ENCODE results near the gene PKHD1. TPM values are rescaled to one million over a fixed set of nuclear protein-coding genes. Genes with fewer than 3 reads are reported as not detected.

Gene PKHD1
- total RNA-seq, 1 experiment from 2014 or later = 0.09 TPM

GRCh38 chr6:51953246-51953645 is 134.2 kb downstream of the PKHD1 start:
- Histone ChIP-seq H2AK5ac (ENCODE audit: insufficient read length, low read length) (no peak overlapping the region), H4K91ac (ENCODE audit: insufficient read length, low read depth, low read length) (no peak overlapping the region), H3T11ph (ENCODE audit: low read length) (no peak overlapping the region), H3K27me3 (ENCODE audit: insufficient read depth, low read length) (no peaks in the 10 kb centered on the region), H3K4me2 (ENCODE audit: insufficient read depth, insufficient read length, low read length) (no peak overlapping the region), H2BK20ac (ENCODE audit: low read depth, low read length, poor library complexity, severe bottlenecking) (no peak overlapping the region), H2BK12ac (ENCODE audit: insufficient read length, low read depth, low read length) (no peak overlapping the region), H2BK15ac (ENCODE audit: low read depth, low read length) (no peak overlapping the region), H3K18ac (ENCODE audit: insufficient read length, low read depth, low read length) (no peak overlapping the region), H3K27ac (ENCODE audit: insufficient read length, low read depth, low read length) (no peak overlapping the region), H3K9ac (ENCODE audit: extremely low read depth, insufficient read length, low read length) (no peak overlapping the region), H3K9me3 (ENCODE audit: control insufficient read depth, low read depth, low read length) (no peaks in the 10 kb centered on the region), H2BK120ac (ENCODE audit: low read depth, low read length, poor library complexity, severe bottlenecking) (no peak overlapping the region), H3K4me1 (ENCODE audit: insufficient read depth, low read length) (no peaks in the 10 kb centered on the region), H3K14ac (ENCODE audit: insufficient read depth, low read length) (no peak overlapping the region), H3K23me2 (ENCODE audit: insufficient read length, low read depth, low read length, poor library complexity, severe bottlenecking) (no peaks in the 10 kb centered on the region), H4K5ac (ENCODE audit: insufficient read length, low read depth, low read length) (no peak overlapping the region), H3K4ac (ENCODE audit: low read depth, low read length) (no peak overlapping the region), H4K8ac (replicated peaks; ENCODE audit: insufficient read length, low read depth, low read length) (no peak overlapping the region), H2AFZ (ENCODE audit: low read length) (no peak overlapping the region), H4K20me1 (ENCODE audit: control insufficient read depth, insufficient read depth, insufficient read length) (no peaks in the 10 kb centered on the region), H3K23ac (ENCODE audit: insufficient read length, low read depth, low read length) (no peak overlapping the region), H2BK5ac (ENCODE audit: insufficient read length, low read length) (no peak overlapping the region), H3K56ac (ENCODE audit: insufficient read length, low read depth, low read length) (no peak overlapping the region), H3K79me2 (ENCODE audit: insufficient read depth, low read length) (no peaks in the 10 kb centered on the region), H3K79me1 (ENCODE audit: insufficient read depth, low read depth, low read length, poor library complexity, severe bottlenecking) (no peaks in the 10 kb centered on the region)
- no peak for TF ChIP-seq CTCF (conservative IDR thresholded peaks at IDR 0.05)
- no peaks in the 10 kb centered on the region for H3K27me3 Mint-ChIP-seq (ENCODE audit: low read depth)
- no peak overlapping the region for H3K27ac Mint-ChIP-seq
- no peak overlapping the region for H3K4me3 Mint-ChIP-seq
- no peaks in the 10 kb centered on the region for H3K36me3 Mint-ChIP-seq (ENCODE audit: insufficient read depth in 1 of 3, low read depth in 3 of 3)
- H3K9me3 Mint-ChIP-seq = no peaks in the 10 kb centered on the region
- no peak for DNase-seq
- no peaks in the 10 kb centered on the region for H3K4me1 Mint-ChIP-seq
